HG03439 (cell line): ENCODE data around the gene CHKA.

ENCODE experiments used
- ATAC-seq: cut with Tn5 transposase; IDR thresholded peaks from one replicate; pipeline ENCODE4 v1.9.1; 2021; ENCODE audit warnings: mild to moderate bottlenecking, moderate library complexity; ENCODE audit not compliant: unreplicated experiment

Gene CHKA

GRCh38 chr11:68036141-68036716 lies 85.0 kb downstream of the CHKA start:
- ATAC-seq: no peak

- no peak for ATAC-seq
Measured at GRCh38 chr11:68035266-68035876, 85.8 kb downstream of the CHKA start.

- no peak for ATAC-seq
Measured at GRCh38 chr11:68033708-68034045, 87.5 kb downstream of the CHKA start.

GRCh38 chr11:68032997-68033707 lies 88.0 kb downstream of the CHKA start:
- ATAC-seq: no peak

- no peak for ATAC-seq
Measured at GRCh38 chr11:68032003-68032402, 89.2 kb downstream of the CHKA start.

- no peak for ATAC-seq
Measured at GRCh38 chr11:68031144-68031464, 90.1 kb downstream of the CHKA start.

- ATAC-seq: peak; percentile 86
Measured at GRCh38 chr11:68030318-68031143, 90.7 kb downstream of the CHKA start, which contains the start of gene NDUFS8. Gene NDUFS8, plus strand, starts transcription at chr11:68030681. Its CDS starts 1,471 bp downstream, at chr11:68032152.

- no peak for ATAC-seq
Measured at GRCh38 chr11:68028802-68029545, 92.2 kb downstream of the CHKA start.

GRCh38 chr11:68027667-68028066 lies 93.5 kb downstream of the CHKA start:
- no peak for ATAC-seq

- no peak for ATAC-seq
Measured at GRCh38 chr11:68026391-68027105, 94.6 kb downstream of the CHKA start.

GRCh38 chr11:68025047-68025446 lies 96.1 kb downstream of the CHKA start:
- no peak for ATAC-seq

- no peak for ATAC-seq
Measured at GRCh38 chr11:68024508-68024907, 96.7 kb downstream of the CHKA start.

GRCh38 chr11:68022531-68022930 lies 98.7 kb downstream of the CHKA start:
- no peak for ATAC-seq

- no peak for ATAC-seq
Measured at GRCh38 chr11:68021167-68021787, 99.9 kb downstream of the CHKA start.

GRCh38 chr11:68020575-68020974 lies 100.6 kb downstream of the CHKA start:
- ATAC-seq: no peak

GRCh38 chr11:68019486-68019885 lies 101.7 kb downstream of the CHKA start:
- no peak for ATAC-seq

- ATAC-seq: no peak
Measured at GRCh38 chr11:68018730-68019190, 102.4 kb downstream of the CHKA start.

- no peak for ATAC-seq
Measured at GRCh38 chr11:68017980-68018729, 103.0 kb downstream of the CHKA start.
